HT-29 (cell line): Measurements from ENCODE around the gene CD4. TPM values are rescaled to one million over a fixed set of nuclear protein-coding genes. Genes with fewer than 3 reads are reported as not detected.
"Not testable (repeated sequence)": the region's sequence is repeated elsewhere in the genome, so short reads cannot be mapped to it uniquely, and the experiment has no call there.

Experiments
- DNase-seq: peaks from one replicate; pipeline ENCODE4 v3.0.0-alpha.2; 2015; ENCODE audit warnings: low spot score
- total RNA-seq: library from RNA; depleted of rRNA; stranded (reverse); fragments of >200 nt; shearing (Covaris generic); gene quantifications from 2 replicates; pipeline ENCODE4 v1.2.3, GENCODE V29; 2014; rRNA removed

CD4 gene
- total RNA-seq, 1 experiment from 2014 or later = 0.25 TPM

DNA sequence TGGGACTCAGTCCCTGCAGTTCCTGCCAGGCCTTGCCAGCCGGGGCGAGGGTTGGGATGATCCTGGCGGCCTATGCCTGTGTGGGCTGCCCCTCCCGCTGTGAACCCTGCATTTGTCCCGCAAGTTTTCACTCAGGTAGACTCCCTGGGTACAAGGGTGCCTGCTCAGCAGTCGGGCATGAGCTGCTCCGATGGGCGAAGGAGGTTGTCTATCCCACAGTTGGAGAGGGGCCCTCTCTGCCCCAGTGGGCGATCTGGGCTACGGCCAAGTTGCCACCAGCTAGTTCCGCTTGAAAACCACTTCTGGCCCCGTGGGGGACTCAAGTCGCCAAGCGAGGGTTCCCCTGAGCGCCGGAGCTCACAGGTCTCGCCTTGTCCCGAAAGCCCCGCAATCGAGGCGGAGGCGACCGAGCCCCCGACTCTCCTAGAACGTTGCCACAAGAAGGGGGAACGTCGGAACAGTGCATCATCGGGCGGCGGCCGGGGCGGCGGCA, 77.6 kb downstream of the CD4 start:
- DNase-seq = no peak

DNA sequence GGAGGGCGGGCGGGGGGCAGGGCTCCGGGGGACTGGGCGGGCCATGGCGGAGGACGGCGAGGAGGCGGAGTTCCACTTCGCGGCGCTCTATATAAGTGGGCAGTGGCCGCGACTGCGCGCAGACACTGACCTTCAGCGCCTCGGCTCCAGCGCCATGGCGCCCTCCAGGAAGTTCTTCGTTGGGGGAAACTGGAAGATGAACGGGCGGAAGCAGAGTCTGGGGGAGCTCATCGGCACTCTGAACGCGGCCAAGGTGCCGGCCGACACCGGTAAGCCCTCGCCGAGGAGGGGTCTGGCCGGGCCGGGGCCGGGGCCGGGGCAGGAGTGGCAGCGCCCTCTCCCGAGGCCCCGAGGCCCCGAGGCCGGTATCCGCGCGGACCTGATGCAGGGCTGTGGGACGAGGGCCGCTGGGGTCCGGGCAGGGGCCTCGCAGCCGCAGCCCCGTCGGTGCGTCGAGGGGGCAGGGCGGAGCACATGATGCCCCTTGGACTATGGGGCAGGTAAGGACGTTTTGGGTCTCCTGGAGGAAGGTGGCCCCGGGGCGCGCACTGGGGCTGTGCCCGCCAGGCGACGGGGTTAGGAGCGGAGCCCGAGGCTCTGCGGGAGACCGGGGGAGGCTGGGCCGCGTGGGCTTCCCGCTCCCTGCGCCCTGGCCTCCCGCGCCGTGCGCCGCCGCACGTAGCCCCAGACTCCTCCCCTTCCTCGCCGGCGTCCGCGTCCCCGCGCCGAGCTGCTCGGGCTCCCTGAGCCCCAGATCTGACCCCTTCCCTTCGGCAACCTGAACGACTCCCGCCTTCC, 78.3 kb downstream of the CD4 start, which contains the start of gene TPI1:
Gene TPI1, plus strand, starts transcription at position 119 of the 798 bp plus-strand sequence. Its CDS starts 36 bp downstream, at position 155.
- DNase-seq = peak; percentile 77

DNA sequence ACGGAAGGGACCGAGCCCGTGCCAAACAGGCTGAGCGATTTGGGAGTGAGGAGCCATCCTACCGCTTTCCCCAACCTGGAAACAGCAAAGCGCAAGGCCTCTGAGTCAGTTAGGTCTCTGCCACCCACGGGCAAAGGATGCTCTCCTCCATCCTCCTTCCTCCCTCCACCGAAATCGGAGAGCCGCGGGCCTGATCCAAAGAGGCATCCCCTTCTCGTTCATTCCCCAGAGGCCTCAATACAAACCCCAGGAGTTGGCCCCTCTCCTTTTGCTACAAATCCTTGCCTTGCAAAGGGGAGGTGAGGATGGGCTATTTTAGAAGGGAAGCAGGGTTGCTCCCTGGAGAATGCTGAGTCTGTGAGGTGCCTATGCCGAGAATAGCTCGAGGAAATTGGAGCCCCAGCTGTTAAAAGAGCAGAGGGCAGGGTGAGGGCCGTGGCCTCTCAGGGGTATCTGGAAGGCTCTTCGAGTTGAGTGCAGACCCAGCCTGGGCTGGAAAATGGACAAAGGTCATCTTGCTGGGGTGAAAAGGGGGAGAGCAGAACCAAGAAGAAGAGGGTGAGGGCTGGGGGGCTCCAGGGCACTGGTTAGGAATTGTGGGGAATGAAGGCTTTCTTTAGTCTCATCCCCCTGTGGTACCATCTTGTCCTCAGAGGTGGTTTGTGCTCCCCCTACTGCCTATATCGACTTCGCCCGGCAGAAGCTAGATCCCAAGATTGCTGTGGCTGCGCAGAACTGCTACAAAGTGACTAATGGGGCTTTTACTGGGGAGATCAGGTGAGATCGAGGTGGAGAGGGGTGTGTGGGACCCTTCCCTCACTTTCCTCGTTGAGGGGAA, 79.1 kb downstream of the CD4 start:
- peak; percentile 30 for DNase-seq

DNA sequence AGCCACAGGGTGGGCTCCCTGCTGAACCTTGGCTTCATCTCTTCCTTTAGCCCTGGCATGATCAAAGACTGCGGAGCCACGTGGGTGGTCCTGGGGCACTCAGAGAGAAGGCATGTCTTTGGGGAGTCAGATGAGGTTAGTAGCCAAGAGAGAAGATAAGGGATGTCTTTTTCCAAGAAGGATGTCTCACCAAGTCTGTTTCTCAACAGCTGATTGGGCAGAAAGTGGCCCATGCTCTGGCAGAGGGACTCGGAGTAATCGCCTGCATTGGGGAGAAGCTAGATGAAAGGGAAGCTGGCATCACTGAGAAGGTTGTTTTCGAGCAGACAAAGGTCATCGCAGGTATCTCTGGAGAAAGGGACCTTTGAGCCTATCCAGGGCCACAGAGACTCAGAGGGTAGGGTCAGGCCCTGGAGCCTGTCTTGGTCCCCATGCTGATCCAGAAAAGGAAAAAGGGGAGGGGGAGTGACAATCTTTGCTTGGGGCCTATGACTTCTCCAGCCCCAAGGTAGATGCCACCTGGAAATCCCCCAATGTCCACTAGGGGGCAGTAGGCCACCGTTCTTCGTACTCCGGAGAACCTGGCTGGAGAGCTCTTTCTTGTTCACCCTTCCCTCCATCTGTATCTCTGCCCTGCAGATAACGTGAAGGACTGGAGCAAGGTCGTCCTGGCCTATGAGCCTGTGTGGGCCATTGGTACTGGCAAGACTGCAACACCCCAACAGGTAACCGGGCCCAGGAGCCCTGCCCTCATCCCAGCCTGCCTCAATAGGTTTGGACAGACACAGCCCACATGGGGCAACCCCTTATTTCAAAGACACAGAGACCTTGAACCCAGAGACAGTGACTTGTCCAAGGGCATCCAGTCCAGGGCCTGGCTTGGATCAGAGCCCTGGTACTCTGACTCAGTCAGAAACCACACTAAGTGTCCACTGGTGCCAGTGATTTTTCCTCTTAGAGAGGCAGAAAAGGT, 80.0 kb downstream of the CD4 start:
- peak; percentile 91 for DNase-seq

DNA sequence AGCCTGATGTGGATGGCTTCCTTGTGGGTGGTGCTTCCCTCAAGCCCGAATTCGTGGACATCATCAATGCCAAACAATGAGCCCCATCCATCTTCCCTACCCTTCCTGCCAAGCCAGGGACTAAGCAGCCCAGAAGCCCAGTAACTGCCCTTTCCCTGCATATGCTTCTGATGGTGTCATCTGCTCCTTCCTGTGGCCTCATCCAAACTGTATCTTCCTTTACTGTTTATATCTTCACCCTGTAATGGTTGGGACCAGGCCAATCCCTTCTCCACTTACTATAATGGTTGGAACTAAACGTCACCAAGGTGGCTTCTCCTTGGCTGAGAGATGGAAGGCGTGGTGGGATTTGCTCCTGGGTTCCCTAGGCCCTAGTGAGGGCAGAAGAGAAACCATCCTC, 81.0 kb downstream of the CD4 start:
- not testable (repeated sequence) for DNase-seq

Other genes with a start within 250 kb of the CD4 start
- 0.37 and 0.41 TPM in 2 replicates for gene IFFO1, start 233.5 kb upstream of the CD4 start, total RNA-seq
- gene NOP2, start 221.2 kb upstream of the CD4 start, total RNA-seq = 73.5 and 74.9 TPM in 2 replicates
- 253 and 269 TPM in 2 replicates for gene CHD4, start 182.1 kb upstream of the CD4 start, total RNA-seq
- 0.03 TPM in 1 of 2 replicates, not detected in the other for gene LPAR5, start 153.6 kb upstream of the CD4 start, total RNA-seq
- 0.31 TPM in 1 of 2 replicates, not detected in the other for gene ACRBP, start 142.1 kb upstream of the CD4 start, total RNA-seq
- 25.1 and 27.4 TPM in 2 replicates for gene ING4, start 126.4 kb upstream of the CD4 start, total RNA-seq
- 23.9 and 42.5 TPM in 2 replicates for gene ZNF384, start 100.2 kb upstream of the CD4 start, total RNA-seq
- not detected in 2 replicates for gene PIANP, start 88.7 kb upstream of the CD4 start, total RNA-seq
- 103 and 108 TPM in 2 replicates for gene COPS7A, start 65.5 kb upstream of the CD4 start, total RNA-seq
- 383 and 384 TPM in 2 replicates for gene MLF2, start 36.4 kb upstream of the CD4 start, total RNA-seq
- 87.6 and 105 TPM in 2 replicates for gene PTMS, start 23.2 kb upstream of the CD4 start, total RNA-seq
- 0.05 and 0.56 TPM in 2 replicates for gene LAG3, start 17.0 kb upstream of the CD4 start, total RNA-seq
- not detected in 2 replicates for gene GPR162, start 32.3 kb downstream of the CD4 start, total RNA-seq
- gene P3H3, start 38.9 kb downstream of the CD4 start, total RNA-seq = 2.2 and 2.7 TPM in 2 replicates
- gene GNB3, start 51.4 kb downstream of the CD4 start, total RNA-seq = 0.97 TPM in 1 of 2 replicates, not detected in the other
- gene CDCA3, start 61.8 kb downstream of the CD4 start, total RNA-seq = 95.5 and 126 TPM in 2 replicates
- gene USP5, start 62.6 kb downstream of the CD4 start, total RNA-seq = 122 and 136 TPM in 2 replicates
- gene TPI1, start 78.0 kb downstream of the CD4 start, total RNA-seq = 1,358 and 1,438 TPM in 2 replicates
- 20.2 and 21.0 TPM in 2 replicates for gene SPSB2, start 83.8 kb downstream of the CD4 start, total RNA-seq
- 0.61 and 4.6 TPM in 2 replicates for gene LRRC23, start 115.3 kb downstream of the CD4 start, total RNA-seq
- gene ENO2, start 125.1 kb downstream of the CD4 start, total RNA-seq = 7.7 and 9.1 TPM in 2 replicates
- 22.0 and 36.9 TPM in 2 replicates for gene ATN1, start 138.4 kb downstream of the CD4 start, total RNA-seq
- gene RNU7-1, start 154.3 kb downstream of the CD4 start, total RNA-seq = not detected in 2 replicates
- 102 and 112 TPM in 2 replicates for gene C12orf57, start 154.5 kb downstream of the CD4 start, total RNA-seq
- gene PTPN6, start 161.8 kb downstream of the CD4 start, total RNA-seq = 29.2 and 35.2 TPM in 2 replicates
- gene PHB2, start 181.1 kb downstream of the CD4 start, total RNA-seq = 417 and 420 TPM in 2 replicates
- 59.5 and 64.0 TPM in 2 replicates for gene EMG1, start 181.4 kb downstream of the CD4 start, total RNA-seq
- gene LPCAT3, start 228.9 kb downstream of the CD4 start, total RNA-seq = 35.9 and 37.3 TPM in 2 replicates